ENCODE data around the gene ARSB. TPM values are rescaled to one million over a fixed set of nuclear protein-coding genes. Genes with fewer than 3 reads are reported as not detected.
A peak's percentile ranks its signal among the peaks of the same experiment; 100 is the strongest.

Gene ARSB
- total and polyA plus RNA-seq, 2 experiments from 2014 or later = 16.0 to 25.5 TPM

- no peak overlapping the region for H3K4me3 ChIP-seq
- no peak for DNase-seq (ENCODE audit: low read depth in 1 of 2, low spot score in 1 of 2)
- no peaks in the 10 kb centered on the region for H3K36me3 ChIP-seq
- no peaks in the 10 kb centered on the region for H3K27me3 ChIP-seq
- H3K9me3 ChIP-seq (ENCODE audit: low read depth) = no peaks in the 10 kb centered on the region
- H3K4me1 ChIP-seq (ENCODE audit: low read depth) = peaks cover 22% of the 10 kb centered on the region
- peak overlapping the region; percentile 66 for H3K27ac ChIP-seq
- TF ChIP-seq CTCF (IDR thresholded peaks at IDR 0.05; ENCODE audit: low read depth, low read length) = no peak
Observed at GRCh38 chr5:78811121-78811817, 173.8 kb downstream of the ARSB start.

GRCh38 chr5:78810098-78810920, 174.8 kb downstream of the ARSB start:
- H3K27ac ChIP-seq = peak overlapping the region; percentile 66
- no peak overlapping the region for H3K4me3 ChIP-seq
- no peaks in the 10 kb centered on the region for H3K36me3 ChIP-seq
- DNase-seq (ENCODE audit: low read depth in 1 of 2, low spot score in 1 of 2) = peak in 1 of 2 donors; percentile 18
- no peak for TF ChIP-seq CTCF (IDR thresholded peaks at IDR 0.05; ENCODE audit: low read depth, low read length)
- H3K9me3 ChIP-seq (ENCODE audit: low read depth) = no peaks in the 10 kb centered on the region
- H3K4me1 ChIP-seq (ENCODE audit: low read depth) = peaks cover 27% of the 10 kb centered on the region
- no peaks in the 10 kb centered on the region for H3K27me3 ChIP-seq

GRCh38 chr5:78809444-78809843, 175.7 kb downstream of the ARSB start:
- Histone ChIP-seq H3K36me3 (no peaks in the 10 kb centered on the region), H3K4me3 (no peak overlapping the region), H3K9me3 (ENCODE audit: low read depth) (no peaks in the 10 kb centered on the region), H3K4me1 (ENCODE audit: low read depth) (peaks cover 31% of the 10 kb centered on the region), H3K27me3 (no peaks in the 10 kb centered on the region), H3K27ac (peak overlapping the region; percentile 66)
- peak in 1 of 2 donors; percentile 33 for DNase-seq (ENCODE audit: low read depth in 1 of 2, low spot score in 1 of 2)
- no peak for TF ChIP-seq CTCF (IDR thresholded peaks at IDR 0.05; ENCODE audit: low read depth, low read length)

- no peak overlapping the region for H3K4me3 ChIP-seq
- DNase-seq (ENCODE audit: low read depth in 1 of 2, low spot score in 1 of 2) = no peak
- TF ChIP-seq CTCF (IDR thresholded peaks at IDR 0.05; ENCODE audit: low read depth, low read length) = no peak
- peak overlapping the region; percentile 66 for H3K27ac ChIP-seq
- peaks cover 31% of the 10 kb centered on the region for H3K4me1 ChIP-seq (ENCODE audit: low read depth)
- H3K36me3 ChIP-seq = no peaks in the 10 kb centered on the region
- H3K9me3 ChIP-seq (ENCODE audit: low read depth) = no peaks in the 10 kb centered on the region
- H3K27me3 ChIP-seq = no peaks in the 10 kb centered on the region
Observed at GRCh38 chr5:78808818-78809217, 176.3 kb downstream of the ARSB start.

GRCh38 chr5:78808380-78808779, 176.7 kb downstream of the ARSB start:
- no peak for TF ChIP-seq CTCF (IDR thresholded peaks at IDR 0.05; ENCODE audit: low read depth, low read length)
- H3K27ac ChIP-seq = no peak overlapping the region
- peak in 1 of 2 donors; percentile 37 for DNase-seq (ENCODE audit: low read depth in 1 of 2, low spot score in 1 of 2)
- no peaks in the 10 kb centered on the region for H3K9me3 ChIP-seq (ENCODE audit: low read depth)
- peaks cover 31% of the 10 kb centered on the region for H3K4me1 ChIP-seq (ENCODE audit: low read depth)
- H3K4me3 ChIP-seq = no peak overlapping the region
- no peaks in the 10 kb centered on the region for H3K36me3 ChIP-seq
- H3K27me3 ChIP-seq = no peaks in the 10 kb centered on the region
